HUDEP-2 (cell line): ENCODE data around the gene C4A.
A peak's percentile ranks its signal among the peaks of the same experiment; 100 is the strongest.
"Not testable (repeated sequence)": the region's sequence is repeated elsewhere in the genome, so short reads cannot be mapped to it uniquely, and the experiment has no call there.

Source experiments
- DNase-seq, 76 experiments: peaks; one replicate each; lab custom pipeline; 2025; ENCODE audit not compliant: unreplicated experiment in 76 of 76; lab: John Stamatoyannopoulos, UW

The C4A gene

GRCh38 chr6:31958741-31959739, 22.8 kb upstream of the C4A start, which contains the start of the genes NELFE and SKIC2:
TSS of gene NELFE (minus strand) at chr6:31958971. CDS start at chr6:31958446, 525 bp downstream.
TSS of gene SKIC2 (plus strand) at chr6:31959175. CDS start at chr6:31959193, 18 bp downstream.
- DNase-seq, result peak in 74 of 76 experiments; percentile 67 to 100 (median 99)

GRCh38 chr6:31961616-31962015, 20.2 kb upstream of the C4A start:
- DNase-seq, result no peak

DNA sequence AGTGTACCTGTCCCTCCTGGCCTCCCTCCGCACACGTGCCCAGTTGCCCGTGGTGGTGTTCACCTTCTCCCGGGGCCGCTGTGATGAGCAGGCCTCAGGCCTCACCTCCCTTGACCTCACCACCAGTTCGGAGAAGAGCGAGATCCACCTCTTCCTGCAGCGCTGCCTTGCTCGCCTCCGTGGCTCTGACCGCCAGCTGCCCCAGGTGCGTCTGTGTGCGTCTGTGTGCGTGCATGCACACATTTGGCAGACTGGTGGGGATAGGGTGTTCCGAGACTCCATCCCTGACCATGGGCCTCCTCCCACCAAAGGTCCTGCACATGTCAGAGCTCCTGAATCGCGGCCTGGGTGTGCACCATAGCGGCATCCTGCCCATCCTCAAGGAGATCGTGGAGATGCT, 17.9 kb upstream of the C4A start:
- no peak for DNase-seq

- no peak for DNase-seq
These were observed 16.2 kb upstream of the C4A start for GRCh38 chr6:31965700-31966099.

GRCh38 chr6:31966506-31966905, 15.4 kb upstream of the C4A start:
- DNase-seq, result no peak

DNA sequence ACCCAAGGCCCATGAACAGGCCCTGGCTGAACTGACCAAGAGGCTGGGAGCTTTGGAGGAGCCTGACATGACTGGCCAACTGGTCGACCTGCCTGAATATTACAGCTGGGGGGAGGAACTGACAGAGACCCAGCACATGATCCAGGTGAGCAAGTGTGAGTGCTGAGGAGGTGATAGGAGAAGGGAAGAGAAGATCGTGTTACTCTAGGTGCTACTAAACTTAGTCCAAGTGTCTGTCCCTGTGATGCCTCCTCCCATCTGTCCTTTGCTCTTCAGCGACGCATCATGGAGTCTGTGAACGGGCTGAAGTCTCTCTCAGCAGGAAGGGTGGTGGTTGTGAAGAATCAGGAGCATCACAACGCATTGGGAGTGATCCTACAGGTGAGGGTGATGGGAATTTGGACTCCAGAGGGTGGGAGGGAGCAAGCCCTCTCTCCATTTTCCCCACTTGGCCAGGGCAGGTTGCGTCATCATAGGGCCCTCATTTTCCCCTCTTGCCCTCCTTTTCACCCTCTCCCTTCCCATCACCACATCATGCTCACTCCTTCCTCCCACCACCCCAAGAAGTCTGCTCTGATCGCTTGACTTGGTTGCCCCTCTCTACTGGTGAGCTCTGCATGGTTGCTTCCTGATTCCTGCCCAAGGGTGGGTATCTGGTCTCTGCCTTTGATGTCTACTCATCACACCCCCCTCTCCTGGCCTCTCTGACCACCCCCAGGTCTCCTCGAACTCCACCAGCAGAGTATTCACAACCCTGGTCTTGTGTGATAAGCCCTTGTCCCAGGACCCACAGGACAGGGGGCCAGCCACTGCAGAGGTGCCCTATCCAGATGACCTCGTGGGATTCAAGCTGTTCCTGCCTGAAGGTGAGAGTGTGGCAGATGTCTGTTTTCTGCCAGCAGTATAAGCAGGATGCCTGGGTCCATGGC, 14.6 kb upstream of the C4A start:
- DNase-seq, result no peak

DNA sequence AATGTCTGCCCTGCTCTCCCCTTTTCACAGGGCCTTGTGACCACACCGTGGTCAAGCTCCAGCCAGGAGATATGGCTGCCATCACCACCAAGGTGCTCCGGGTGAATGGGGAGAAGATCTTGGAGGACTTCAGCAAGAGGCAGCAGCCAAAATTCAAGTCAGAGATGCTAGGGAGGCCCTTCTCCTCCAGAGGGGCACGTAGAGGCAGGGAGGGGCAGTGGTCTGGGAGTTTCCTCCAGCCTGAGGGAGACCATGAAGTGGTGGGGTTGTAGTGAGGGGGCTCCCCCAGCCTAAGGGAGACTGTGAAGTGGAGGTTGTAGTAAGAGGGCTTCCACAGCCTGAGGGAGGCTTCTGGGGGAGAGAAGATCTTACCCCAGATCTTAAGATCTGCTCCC, 13.9 kb upstream of the C4A start:
- no peak for DNase-seq

- no peak for DNase-seq
These were observed 13.5 kb upstream of the C4A start for GRCh38 chr6:31968326-31968725.

- no peak for DNase-seq
These were observed 12.8 kb upstream of the C4A start for GRCh38 chr6:31968791-31969711.

GRCh38 chr6:31969712-31970603, 11.9 kb upstream of the C4A start:
- peak in 2 of 76 experiments; percentile 7 to 26 for DNase-seq

- peak in 1 of 76 experiments; percentile 12 for DNase-seq
These were observed 11.1 kb upstream of the C4A start for GRCh38 chr6:31970604-31971271.

DNA sequence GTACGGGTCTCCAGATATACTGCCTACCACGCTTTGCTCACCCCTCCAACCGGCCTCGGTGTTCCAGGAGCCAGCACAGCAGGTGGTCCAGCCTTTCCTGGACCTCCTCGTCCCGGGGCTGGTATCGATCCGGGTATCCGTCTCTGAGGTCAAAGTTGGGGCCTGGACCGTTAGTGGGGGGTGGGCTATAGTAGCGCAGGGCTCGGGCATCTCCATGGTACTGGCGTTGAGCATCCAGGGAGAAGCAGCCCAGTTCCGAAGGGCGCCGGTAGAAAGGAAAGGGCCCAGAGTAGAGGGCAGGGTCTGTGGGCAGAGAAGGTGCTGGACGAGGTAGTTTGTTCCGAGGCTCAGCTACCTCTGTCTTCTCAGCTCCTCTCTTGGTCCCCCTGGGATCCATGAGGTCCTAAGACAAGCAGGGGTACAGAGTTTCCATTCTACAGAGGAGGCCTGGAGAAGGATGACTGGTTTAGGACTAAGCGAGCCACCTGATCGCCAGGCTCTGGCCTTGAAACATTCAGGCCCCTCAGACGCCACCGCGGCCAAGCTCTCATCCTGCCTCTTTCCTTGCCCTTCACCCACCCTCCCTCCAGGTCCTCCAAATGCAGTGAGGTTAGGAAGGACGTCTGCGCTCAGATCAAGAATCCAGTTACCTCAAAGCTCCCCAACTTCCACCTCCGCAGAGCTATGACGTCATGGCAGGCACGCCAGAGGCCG, 10.4 kb upstream of the C4A start:
- no peak for DNase-seq

DNA sequence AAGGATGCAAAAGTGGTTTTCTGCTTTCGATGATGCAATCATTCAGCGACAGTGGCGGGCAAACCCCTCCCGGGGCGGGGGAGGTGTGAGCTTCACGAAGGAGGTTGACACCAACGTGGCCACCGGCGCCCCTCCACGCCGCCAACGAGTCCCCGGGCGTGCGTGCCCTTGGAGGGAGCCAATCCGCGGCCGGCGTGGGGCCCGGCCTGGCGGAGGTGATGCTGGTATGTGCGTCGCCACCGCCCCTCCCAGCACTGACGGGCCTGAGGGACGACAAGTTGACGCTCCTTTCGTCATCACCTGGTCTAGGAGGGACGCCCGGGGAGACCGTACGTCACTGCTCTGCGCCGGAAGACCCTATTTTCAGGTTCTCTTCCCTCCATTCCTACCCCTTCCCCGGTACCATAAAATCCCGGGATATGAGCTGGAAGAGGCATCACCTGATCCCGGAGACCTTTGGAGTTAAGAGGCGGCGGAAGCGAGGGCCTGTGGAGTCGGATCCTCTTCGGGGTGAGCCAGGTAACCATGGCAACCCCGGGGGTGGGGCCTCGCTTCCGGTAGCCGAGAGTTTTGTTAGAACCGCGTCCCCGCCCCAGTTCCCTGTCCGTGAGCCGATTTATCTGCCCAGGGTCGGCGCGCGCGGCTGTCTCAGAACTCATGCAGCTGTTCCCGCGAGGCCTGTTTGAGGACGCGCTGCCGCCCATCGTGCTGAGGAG, 9.7 kb upstream of the C4A start, which contains the start of gene DXO:
Gene DXO, minus strand, starts transcription at position 146 of the 716 bp plus-strand sequence. CDS start 463 bp downstream, outside the sequence.
- DNase-seq, result peak in 75 of 76 experiments; percentile 83 to 100 (median 98)

GRCh38 chr6:31972709-31973350, 9.0 kb upstream of the C4A start:
- peak in 22 of 76 experiments; percentile 9 to 63 (median 40) for DNase-seq

GRCh38 chr6:31976065-31976464, 5.8 kb upstream of the C4A start:
- DNase-seq, result not testable (repeated sequence)

DNA sequence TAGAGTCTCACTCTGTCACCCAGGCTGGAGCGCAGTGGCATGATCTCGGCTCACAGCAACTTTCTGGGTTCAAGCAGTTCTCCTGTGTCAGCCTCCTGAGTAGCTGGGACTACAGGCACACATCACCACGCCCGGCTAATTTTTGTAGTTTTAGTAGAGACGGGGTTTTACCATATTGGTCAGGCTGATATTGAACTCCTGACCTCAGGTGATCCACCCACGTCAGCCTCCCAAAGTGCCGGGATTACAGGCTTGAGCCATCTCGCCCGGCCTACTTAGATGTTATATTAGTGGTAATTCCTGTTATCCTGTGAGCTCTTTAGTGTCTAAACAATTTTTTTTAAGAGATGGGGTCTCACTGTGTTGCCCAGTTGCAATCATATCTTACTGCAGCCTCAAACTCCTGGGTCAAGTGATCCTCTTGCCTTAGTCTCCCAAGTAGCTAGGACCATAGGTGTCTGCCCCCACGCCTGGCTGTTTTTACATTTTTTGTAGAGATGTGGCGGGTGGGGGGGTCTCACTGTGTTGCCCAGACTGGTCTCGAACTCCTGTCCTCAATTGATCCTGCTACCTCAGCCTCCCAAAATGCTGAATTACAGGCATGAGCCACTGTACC, 3.9 kb upstream of the C4A start:
- no peak for DNase-seq
